ENCODE data around the gene ZNF565.

- TF ChIP-seq CTCF (IDR thresholded peaks at IDR 0.05; ENCODE audit: low read depth, low read length) (no peak), POLR2A (IDR thresholded peaks at IDR 0.05; ENCODE audit: extremely low read depth, insufficient read length) (no peak), MYC (IDR thresholded peaks at IDR 0.05; ENCODE audit: low read depth, low read length) (no peak)
- TF ChIP-seq, protein P1, sequence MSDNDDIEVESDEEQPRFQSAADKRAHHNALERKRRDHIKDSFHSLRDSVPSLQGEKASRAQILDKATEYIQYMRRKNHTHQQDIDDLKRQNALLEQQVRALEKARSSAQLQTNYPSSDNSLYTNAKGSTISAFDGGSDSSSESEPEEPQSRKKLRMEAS (IDR thresholded peaks at IDR 0.05; ENCODE audit: low read depth, low read length): no peak
Measured at GRCh38 chr19:36201684-36202083, 12.8 kb downstream of the ZNF565 start.

All from NB4 (cell line).